HEK293 (cell line): ENCODE data around the gene TNS3.

Experiments
- CTCF ChIP-seq: fragments of 450-650 bp; formaldehyde crosslinking; IDR thresholded peaks from 2 replicates; pipeline ENCODE4 v1.5.1; 2016; ENCODE audit warnings: missing biosample characterization, missing genetic modification characterization
- MYNN ChIP-seq: fragments of 450-650 bp; formaldehyde crosslinking; IDR thresholded peaks from 2 replicates; pipeline ENCODE4 v1.5.1; 2016; ENCODE audit warnings: missing biosample characterization, missing genetic modification characterization, borderline replicate concordance
- OSR2 ChIP-seq: fragments of 450-650 bp; formaldehyde crosslinking; IDR thresholded peaks from 2 replicates; pipeline ENCODE4 v1.5.1; 2016; ENCODE audit warnings: missing biosample characterization, missing genetic modification characterization
- PBX3 ChIP-seq: sonication (generic); formaldehyde crosslinking; IDR thresholded peaks from 2 replicates; pipeline ENCODE4 v1.8.1; 2022; ENCODE audit warnings: mild to moderate bottlenecking, moderate library complexity, missing genetic modification reagents
- ZBTB21 ChIP-seq: fragments of 450-650 bp; formaldehyde crosslinking; IDR thresholded peaks from 2 replicates; pipeline ENCODE4 v1.5.1; 2017; ENCODE audit warnings: missing biosample characterization, missing genetic modification characterization
- ZBTB49 ChIP-seq: fragments of 450-650 bp; formaldehyde crosslinking; IDR thresholded peaks from 2 replicates; pipeline ENCODE4 v1.5.1; 2016; ENCODE audit warnings: missing biosample characterization, missing genetic modification characterization, low read depth
- ZNF248 ChIP-seq: fragments of 450-650 bp; formaldehyde crosslinking; IDR thresholded peaks from 2 replicates; pipeline ENCODE4 v1.5.1; 2017; ENCODE audit warnings: missing biosample characterization, missing genetic modification characterization
- ZNF311 ChIP-seq: fragments of 450-650 bp; formaldehyde crosslinking; IDR thresholded peaks from 2 replicates; pipeline ENCODE4 v1.5.1; 2017; ENCODE audit warnings: missing biosample characterization, missing genetic modification characterization, borderline replicate concordance
- ZNF488 ChIP-seq: fragments of 450-650 bp; formaldehyde crosslinking; IDR thresholded peaks from 2 replicates; pipeline ENCODE4 v1.5.1; 2016; ENCODE audit warnings: missing biosample characterization, missing genetic modification characterization
- ZNF510 ChIP-seq: fragments of 450-650 bp; formaldehyde crosslinking; IDR thresholded peaks from 2 replicates; pipeline ENCODE4 v1.5.1; 2018; ENCODE audit warnings: mild to moderate bottlenecking, missing genetic modification characterization, missing biosample characterization; ENCODE audit not compliant: insufficient replicate concordance
- TF ChIP-seq, protein P1 (sequence below): fragments of 450-650 bp; formaldehyde crosslinking; IDR thresholded peaks from 2 replicates; pipeline ENCODE4 v1.5.1; 2016; ENCODE audit warnings: missing biosample characterization, missing genetic modification characterization
- TF ChIP-seq, protein P2 (sequence below): fragments of 450-650 bp; formaldehyde crosslinking; IDR thresholded peaks from 2 replicates; pipeline ENCODE4; 2016; ENCODE audit warnings: missing biosample characterization, missing genetic modification characterization
- TF ChIP-seq, protein P3 (sequence below): fragments of 450-650 bp; formaldehyde crosslinking; IDR thresholded peaks from 2 replicates; pipeline ENCODE4 v1.5.1; 2016; ENCODE audit warnings: missing biosample characterization, missing genetic modification characterization, low read depth

DNA sequence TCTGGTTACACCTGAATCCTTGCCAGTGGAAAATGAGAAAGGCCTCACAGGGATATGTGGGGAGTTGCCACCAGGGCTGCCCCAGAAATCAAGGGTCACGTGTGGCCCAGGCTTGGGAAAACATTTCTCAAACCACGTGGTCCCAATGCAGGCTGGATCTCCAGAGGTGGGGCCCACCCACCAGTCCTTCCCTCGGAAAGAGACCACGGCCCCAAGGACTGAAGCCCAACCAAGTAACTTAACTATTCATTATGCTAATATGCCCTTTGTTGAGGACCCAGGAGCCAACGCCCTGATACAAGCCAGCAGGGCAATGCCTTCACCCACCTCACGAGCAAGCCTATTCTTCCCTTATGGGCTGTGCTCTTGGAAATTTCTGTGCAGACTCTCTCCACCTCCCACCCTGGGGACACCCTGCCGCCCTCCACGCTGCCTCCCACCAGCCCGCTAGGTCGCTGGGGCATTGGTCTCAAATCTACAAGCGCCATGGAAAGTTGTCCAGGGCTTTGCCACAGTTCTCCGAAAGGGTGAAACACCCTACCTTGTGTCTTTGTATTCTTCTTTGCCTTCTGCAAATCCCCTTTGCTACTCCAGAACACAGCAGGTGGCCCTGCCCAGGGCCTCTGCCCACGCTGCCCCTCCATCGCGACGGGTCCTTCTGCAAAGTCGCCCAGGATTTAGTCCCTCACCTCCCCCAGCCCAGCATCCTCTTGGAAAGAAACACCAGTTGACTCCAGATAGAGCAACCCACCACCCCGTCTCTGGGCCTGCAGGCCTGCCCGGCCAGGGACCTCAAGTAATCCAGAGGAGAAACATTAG lies 8.8 kb downstream of the TNS3 start:
- TF ChIP-seq PBX3 (CRISPR knock-in tag) (no peak), ZNF510 (tag by site-specific recombination) (no peak), ZNF311 (tag by site-specific recombination) (no peak), CTCF (tag by site-specific recombination) (no peak), MYNN (no peak), ZNF248 (tag by site-specific recombination) (no peak), ZNF488 (tag by site-specific recombination) (no peak), OSR2 (tag by site-specific recombination) (no peak), ZBTB49 (tag by site-specific recombination) (no peak), ZBTB21 (tag by site-specific recombination) (no peak)
- TF ChIP-seq, protein P1, sequence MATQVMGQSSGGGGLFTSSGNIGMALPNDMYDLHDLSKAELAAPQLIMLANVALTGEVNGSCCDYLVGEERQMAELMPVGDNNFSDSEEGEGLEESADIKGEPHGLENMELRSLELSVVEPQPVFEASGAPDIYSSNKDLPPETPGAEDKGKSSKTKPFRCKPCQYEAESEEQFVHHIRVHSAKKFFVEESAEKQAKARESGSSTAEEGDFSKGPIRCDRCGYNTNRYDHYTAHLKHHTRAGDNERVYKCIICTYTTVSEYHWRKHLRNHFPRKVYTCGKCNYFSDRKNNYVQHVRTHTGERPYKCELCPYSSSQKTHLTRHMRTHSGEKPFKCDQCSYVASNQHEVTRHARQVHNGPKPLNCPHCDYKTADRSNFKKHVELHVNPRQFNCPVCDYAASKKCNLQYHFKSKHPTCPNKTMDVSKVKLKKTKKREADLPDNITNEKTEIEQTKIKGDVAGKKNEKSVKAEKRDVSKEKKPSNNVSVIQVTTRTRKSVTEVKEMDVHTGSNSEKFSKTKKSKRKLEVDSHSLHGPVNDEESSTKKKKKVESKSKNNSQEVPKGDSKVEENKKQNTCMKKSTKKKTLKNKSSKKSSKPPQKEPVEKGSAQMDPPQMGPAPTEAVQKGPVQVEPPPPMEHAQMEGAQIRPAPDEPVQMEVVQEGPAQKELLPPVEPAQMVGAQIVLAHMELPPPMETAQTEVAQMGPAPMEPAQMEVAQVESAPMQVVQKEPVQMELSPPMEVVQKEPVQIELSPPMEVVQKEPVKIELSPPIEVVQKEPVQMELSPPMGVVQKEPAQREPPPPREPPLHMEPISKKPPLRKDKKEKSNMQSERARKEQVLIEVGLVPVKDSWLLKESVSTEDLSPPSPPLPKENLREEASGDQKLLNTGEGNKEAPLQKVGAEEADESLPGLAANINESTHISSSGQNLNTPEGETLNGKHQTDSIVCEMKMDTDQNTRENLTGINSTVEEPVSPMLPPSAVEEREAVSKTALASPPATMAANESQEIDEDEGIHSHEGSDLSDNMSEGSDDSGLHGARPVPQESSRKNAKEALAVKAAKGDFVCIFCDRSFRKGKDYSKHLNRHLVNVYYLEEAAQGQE (tag by site-specific recombination): no peak
- TF ChIP-seq, protein P2, sequence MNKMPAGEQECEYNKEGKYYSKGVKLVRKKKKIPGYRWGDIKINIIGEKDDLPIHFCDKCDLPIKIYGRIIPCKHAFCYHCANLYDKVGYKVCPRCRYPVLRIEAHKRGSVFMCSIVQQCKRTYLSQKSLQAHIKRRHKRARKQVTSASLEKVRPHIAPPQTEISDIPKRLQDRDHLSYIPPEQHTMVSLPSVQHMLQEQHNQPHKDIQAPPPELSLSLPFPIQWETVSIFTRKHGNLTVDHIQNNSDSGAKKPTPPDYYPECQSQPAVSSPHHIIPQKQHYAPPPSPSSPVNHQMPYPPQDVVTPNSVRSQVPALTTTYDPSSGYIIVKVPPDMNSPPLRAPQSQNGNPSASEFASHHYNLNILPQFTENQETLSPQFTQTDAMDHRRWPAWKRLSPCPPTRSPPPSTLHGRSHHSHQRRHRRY (tag by site-specific recombination): no peak
- TF ChIP-seq, protein P3, sequence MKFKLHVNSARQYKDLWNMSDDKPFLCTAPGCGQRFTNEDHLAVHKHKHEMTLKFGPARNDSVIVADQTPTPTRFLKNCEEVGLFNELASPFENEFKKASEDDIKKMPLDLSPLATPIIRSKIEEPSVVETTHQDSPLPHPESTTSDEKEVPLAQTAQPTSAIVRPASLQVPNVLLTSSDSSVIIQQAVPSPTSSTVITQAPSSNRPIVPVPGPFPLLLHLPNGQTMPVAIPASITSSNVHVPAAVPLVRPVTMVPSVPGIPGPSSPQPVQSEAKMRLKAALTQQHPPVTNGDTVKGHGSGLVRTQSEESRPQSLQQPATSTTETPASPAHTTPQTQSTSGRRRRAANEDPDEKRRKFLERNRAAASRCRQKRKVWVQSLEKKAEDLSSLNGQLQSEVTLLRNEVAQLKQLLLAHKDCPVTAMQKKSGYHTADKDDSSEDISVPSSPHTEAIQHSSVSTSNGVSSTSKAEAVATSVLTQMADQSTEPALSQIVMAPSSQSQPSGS (tag by site-specific recombination): no peak
